LNCaP clone FGC (cell line): ENCODE data around the gene FKTN.

Source experiments
- DNase-seq: peaks from one replicate; pipeline ENCODE4 v3.0.0-alpha.2; 2011; ENCODE audit warnings: low read depth
- H3K4me3 ChIP-seq: 2 replicates; pipeline ENCODE4 v1.5.1; 2011; ENCODE audit warnings: mild to moderate bottlenecking, low read depth, low read length, control low read depth
- CTCF ChIP-seq: IDR thresholded peaks from 2 replicates; pipeline ENCODE4 v1.5.1; 2012; ENCODE audit warnings: mild to moderate bottlenecking; ENCODE audit not compliant: control insufficient read depth, insufficient read depth; ENCODE audit errors: extremely low read depth

The FKTN gene

GRCh38 chr9:105679257-105680022 lies 121.5 kb downstream of the FKTN start:
- no peak overlapping the region for H3K4me3 ChIP-seq
- peak; percentile 90 for DNase-seq
- no peak for TF ChIP-seq CTCF

- TF ChIP-seq CTCF, result no peak
- no peak overlapping the region for H3K4me3 ChIP-seq
- DNase-seq, result no peak
These were observed 123.4 kb downstream of the FKTN start for GRCh38 chr9:105681313-105681712.

- no peak for TF ChIP-seq CTCF
- DNase-seq, result no peak
- no peak overlapping the region for H3K4me3 ChIP-seq
These were observed 123.8 kb downstream of the FKTN start for GRCh38 chr9:105681724-105682123.

- no peak for TF ChIP-seq CTCF
- DNase-seq, result no peak
- H3K4me3 ChIP-seq, result no peak overlapping the region
These were observed 125.9 kb downstream of the FKTN start for GRCh38 chr9:105683688-105684275.

- no peak for TF ChIP-seq CTCF
- H3K4me3 ChIP-seq, result no peak overlapping the region
- DNase-seq, result no peak
These were observed 129.0 kb downstream of the FKTN start for GRCh38 chr9:105686936-105687335.
